Ovary (tissue), 9 donors: ENCODE results near the gene CCT7. TPM values are rescaled to one million over a fixed set of nuclear protein-coding genes. Genes with fewer than 3 reads are reported as not detected.
A peak's percentile ranks its signal among the peaks of the same experiment; 100 is the strongest.

Source experiments
- DNase-seq, 5 donors: peaks; one replicate each; pipeline ENCODE4 v3.0.0-alpha.2; 2019 to 2020
- H3K27ac ChIP-seq, 2 donors: fragments of 200-600 bp; one replicate each; pipeline versions ENCODE4 v1.5.1 to v1.8.0; 2019 to 2022
- H3K27me3 ChIP-seq: fragments of 200-600 bp; one replicate; pipeline ENCODE4 v1.8.0; 2022
- H3K36me3 ChIP-seq: fragments of 200-600 bp; sonication (generic); one replicate; pipeline ENCODE4 v1.5.1; 2019
- H3K4me1 ChIP-seq: one replicate; pipeline ENCODE4 v1.8.1; 2013; ENCODE audit warnings: mild to moderate bottlenecking, moderate library complexity; ENCODE audit not compliant: insufficient read depth
- H3K4me3 ChIP-seq: fragments of 200-600 bp; sonication (generic); one replicate; pipeline ENCODE4 v1.5.1; 2017
- H3K9me3 ChIP-seq, 2 donors: fragments of 200-600 bp in 1 of 2; sonication (generic) in 1 of 2; one replicate each; pipeline versions ENCODE4 v1.5.1 to v1.8.1; 2013 to 2019; ENCODE audit warnings: mild to moderate bottlenecking in 1 of 2, moderate library complexity in 1 of 2
- EP300 ChIP-seq: sonication (generic); formaldehyde crosslinking; IDR thresholded peaks from one replicate; pipeline ENCODE4 v1.6.1; 2017; ENCODE audit warnings: antibody characterized with exemption
- POLR2A ChIP-seq: fragments of 450-650 bp; IDR thresholded peaks from one replicate; pipeline ENCODE4 v1.6.1; 2017; ENCODE audit warnings: antibody characterized with exemption, mild to moderate bottlenecking, moderate library complexity
- WGBS, 3 donors: extraction: QIAGEN DNeasy Blood & Tissue Kit in 1 of 3; methylation state at CpG; one replicate each; pipeline versions ENCODE4 v1.1.5 to v1.1.7; 2013 to 2017; 5-methylcytosine and 5-hydroxymethylcytosine counted together
- intact Hi-C, 4 donors: fragments of 100-400 bp; cut with DNase I; formaldehyde crosslinking; loops; one replicate each; pipeline versions ENCODE4 v1.11.0 to v1.15.1; 2022 to 2023
- polyA plus RNA-seq, 2 donors: library from polyadenylated mRNA; stranded (reverse); fragments of 200-250 nt in 1 of 2; fragments of 350-450 nt in 1 of 2; fragmentation: Illumina TruSeq in 1 of 2; extraction: RNeasy Lipid Tissue Mini Kit (QIAGEN cat#74804) in 1 of 2; gene quantifications; one replicate each; pipeline ENCODE4 v1.2.3, GENCODE V29; 2013 to 2014
- total RNA-seq, 7 donors: library from RNA; depleted of rRNA in 2 of 7; stranded (reverse); fragments of >200 nt in 2 of 7; fragmentation: NEBNext Ultra II Directional in 3 of 7; extraction: Animal tissue kit (Norgen Biotek cat#: 25700) in 3 of 7; gene quantifications; one replicate each; pipeline versions ENCODE4 v1.1.0 to v1.2.4, GENCODE V29; 2016 to 2023
- TF ChIP-seq, protein P1 (sequence below), 3 donors: fragments of 450-650 bp in 2 of 3; fragments of 200-600 bp in 1 of 3; IDR thresholded peaks; one replicate each; pipeline versions ENCODE4 v1.5.1 to v1.8.0; 2016 to 2022; ENCODE audit warnings: antibody characterized with exemption in 3 of 3, mild to moderate bottlenecking in 1 of 3
- donor health status: DM: no; HTN: no; CAD: no; lungs with moderate emphysema.
- donor health status: DM: no; HTN: no; CAD: no.
- donor health status: Bipolar disorder and iron deficiency.
- donor health status: DM: yes; HTN: yes; CAD: no.
- donor health status: DM: no; HTN: no; CAD: no.
- donor health status: DM: yes; HTN: yes; CAD: no.

CCT7 gene
- total and polyA plus RNA-seq, 9 donors = 143 to 289 (median 220) TPM

DNA sequence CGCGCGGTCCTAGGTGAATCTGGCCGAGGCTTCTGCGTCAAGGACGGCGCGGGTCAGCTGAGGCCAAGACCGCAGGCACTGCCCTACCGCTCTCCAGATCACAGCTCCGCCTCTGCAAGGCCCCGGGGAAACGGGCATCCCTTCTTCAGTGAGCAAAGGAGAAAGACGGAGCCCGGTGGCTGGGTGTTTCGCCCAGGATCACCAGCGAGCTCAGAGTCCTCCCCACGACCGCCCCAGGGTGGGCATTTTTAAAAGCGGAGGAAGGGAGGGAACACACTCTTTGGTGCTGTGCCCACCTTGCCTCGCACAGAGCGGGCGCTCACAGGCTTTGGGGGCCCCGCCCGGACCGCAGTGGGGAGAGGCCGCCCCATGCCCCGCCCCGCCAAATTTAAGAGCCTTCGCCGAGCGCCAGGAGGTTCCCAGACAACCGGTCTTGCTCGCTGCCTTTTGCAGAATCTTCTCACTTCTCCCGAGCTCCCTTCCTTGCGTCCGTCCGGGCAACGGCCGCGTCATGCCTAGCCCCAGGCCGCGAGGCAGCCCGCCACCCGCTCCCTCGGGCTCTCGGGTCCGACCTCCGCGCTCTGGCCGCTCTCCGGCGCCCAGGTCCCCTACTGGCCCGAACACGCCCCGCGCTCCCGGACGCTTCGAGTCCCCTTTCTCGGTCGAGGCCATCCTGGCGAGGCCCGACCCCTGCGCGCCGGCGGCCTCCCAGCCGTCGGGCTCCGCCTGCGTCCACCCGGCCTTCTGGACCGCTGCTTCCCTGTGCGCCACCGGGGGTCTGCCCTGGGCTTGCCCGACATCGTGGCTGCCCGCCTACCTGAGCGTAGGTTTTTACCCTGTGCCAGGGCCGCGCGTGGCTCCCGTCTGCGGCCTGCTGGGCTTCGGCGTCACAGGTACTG is 31.7 kb upstream of the CCT7 start, which contains the start of gene NOTO:
Gene NOTO (plus strand): TSS at position 419 of the 899 bp plus-strand sequence. CDS start 93 bp downstream, at position 512.
- Histone ChIP-seq H3K9me3 (no peaks in the 10 kb centered on the region), H3K36me3 (no peaks in the 10 kb centered on the region), H3K4me1 (peaks cover 2% of the 10 kb centered on the region), H3K27me3 (peaks cover 8% of the 10 kb centered on the region), H3K27ac (no peak within 1 kb of the TSS), H3K4me3 (peak within 1 kb of the TSS; percentile 16)
- 1 to 3% (median 2%) methylated on average over 48 to 87 of the region's 87 CpGs for WGBS, 3 donors
- TF ChIP-seq POLR2A = no peak
- TF ChIP-seq, protein P1, sequence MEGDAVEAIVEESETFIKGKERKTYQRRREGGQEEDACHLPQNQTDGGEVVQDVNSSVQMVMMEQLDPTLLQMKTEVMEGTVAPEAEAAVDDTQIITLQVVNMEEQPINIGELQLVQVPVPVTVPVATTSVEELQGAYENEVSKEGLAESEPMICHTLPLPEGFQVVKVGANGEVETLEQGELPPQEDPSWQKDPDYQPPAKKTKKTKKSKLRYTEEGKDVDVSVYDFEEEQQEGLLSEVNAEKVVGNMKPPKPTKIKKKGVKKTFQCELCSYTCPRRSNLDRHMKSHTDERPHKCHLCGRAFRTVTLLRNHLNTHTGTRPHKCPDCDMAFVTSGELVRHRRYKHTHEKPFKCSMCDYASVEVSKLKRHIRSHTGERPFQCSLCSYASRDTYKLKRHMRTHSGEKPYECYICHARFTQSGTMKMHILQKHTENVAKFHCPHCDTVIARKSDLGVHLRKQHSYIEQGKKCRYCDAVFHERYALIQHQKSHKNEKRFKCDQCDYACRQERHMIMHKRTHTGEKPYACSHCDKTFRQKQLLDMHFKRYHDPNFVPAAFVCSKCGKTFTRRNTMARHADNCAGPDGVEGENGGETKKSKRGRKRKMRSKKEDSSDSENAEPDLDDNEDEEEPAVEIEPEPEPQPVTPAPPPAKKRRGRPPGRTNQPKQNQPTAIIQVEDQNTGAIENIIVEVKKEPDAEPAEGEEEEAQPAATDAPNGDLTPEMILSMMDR (IDR thresholded peaks at IDR 0.05) = no peak
- TF ChIP-seq EP300 = no peak
- DNase-seq = peak in 1 of 5 donors; percentile 43
- intact Hi-C loops = no loop called here

DNA sequence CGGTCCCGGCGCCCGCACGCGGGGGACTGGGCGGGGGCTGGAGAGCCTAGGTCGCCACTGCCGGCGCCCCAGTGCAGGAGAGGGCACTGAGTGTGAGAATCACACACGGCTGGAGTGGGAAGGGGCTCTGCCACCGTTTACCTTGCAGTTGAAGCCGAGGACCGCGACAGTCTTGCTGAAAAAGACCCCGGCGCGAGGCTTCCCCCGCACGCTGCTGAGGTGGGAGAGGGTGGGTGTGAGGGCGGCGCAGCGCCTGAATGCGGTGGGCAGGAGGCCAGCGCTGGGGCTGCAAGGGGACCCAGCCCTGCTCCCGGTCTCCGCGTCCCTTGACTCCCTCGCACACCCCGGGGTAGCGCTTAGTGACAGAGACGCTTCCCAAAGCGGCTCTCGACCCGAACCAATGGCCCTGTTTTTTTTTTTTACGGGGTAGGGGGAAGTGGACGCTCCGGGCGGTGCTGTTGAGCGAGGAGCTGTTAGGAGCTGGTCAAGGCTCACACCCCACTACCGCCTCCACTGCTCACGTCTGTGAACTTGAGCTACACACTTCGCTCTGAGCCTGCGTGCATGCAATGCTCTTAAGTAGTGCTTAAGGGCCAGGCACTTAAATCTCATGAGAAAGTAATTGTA is 30.9 kb upstream of the CCT7 start:
- Histone ChIP-seq H3K4me3 (no peak overlapping the region), H3K36me3 (no peaks in the 10 kb centered on the region), H3K27ac (no peak overlapping the region), H3K27me3 (peaks cover 8% of the 10 kb centered on the region), H3K9me3 (no peaks in the 10 kb centered on the region), H3K4me1 (peaks cover 2% of the 10 kb centered on the region)
- TF ChIP-seq POLR2A = no peak
- TF ChIP-seq, protein P1 (IDR thresholded peaks at IDR 0.05) = no peak
- no peak for TF ChIP-seq EP300
- intact Hi-C loops = no loop called here
- DNase-seq = no peak
- WGBS, 3 donors = 3 to 5% (median 4%) methylated on average over 34 to 44 of the region's 44 CpGs

DNA sequence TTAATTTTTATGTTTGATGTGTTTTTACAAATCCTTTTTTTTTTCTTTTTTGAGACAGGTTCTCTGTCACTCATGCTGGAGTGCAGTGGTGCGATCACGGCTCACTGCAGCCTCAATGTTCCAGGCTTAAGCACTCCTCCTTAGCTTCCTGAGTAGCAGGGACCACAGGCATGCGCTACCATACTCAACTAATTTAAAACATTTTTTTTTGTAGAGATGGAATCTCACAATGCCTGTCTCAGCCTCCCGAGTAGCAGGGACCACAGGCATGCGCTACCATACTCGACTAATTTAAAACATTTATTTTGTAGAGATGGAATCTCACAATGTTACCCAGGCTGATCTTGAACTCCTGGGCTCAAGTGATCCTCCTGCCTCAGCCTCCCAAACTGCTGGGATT is 28.5 kb upstream of the CCT7 start:
- intact Hi-C loops = no loop called here
- Histone ChIP-seq H3K27ac (no peak overlapping the region), H3K4me1 (peaks cover 2% of the 10 kb centered on the region), H3K4me3 (no peak overlapping the region), H3K9me3 (no peaks in the 10 kb centered on the region), H3K27me3 (peaks cover 8% of the 10 kb centered on the region), H3K36me3 (no peaks in the 10 kb centered on the region)
- TF ChIP-seq, protein P1 (IDR thresholded peaks at IDR 0.05) = no peak
- TF ChIP-seq EP300 = no peak
- TF ChIP-seq POLR2A = no peak
- WGBS, 3 donors = 81 to 88% (median 82%) methylated on average over 6 of the region's 6 CpGs
- no peak for DNase-seq

DNA sequence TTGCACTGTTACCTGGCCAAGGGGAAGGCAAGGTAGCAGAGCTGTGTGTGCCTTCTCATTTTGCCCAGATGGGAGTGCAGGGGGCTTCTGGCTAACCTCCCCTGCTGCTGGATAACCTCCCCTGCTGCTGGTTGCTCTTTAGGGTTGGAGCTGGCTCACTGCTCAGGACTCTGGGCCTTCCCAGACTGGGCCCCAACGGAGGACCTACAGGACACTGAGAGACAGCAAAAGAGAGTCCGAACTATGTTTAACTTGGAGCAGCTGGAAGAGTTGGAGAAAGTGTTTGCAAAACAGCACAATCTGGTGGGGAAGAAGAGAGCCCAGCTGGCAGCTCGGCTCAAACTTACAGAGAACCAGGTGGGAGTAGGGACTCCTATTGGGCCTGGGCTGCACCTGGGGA is 25.9 kb upstream of the CCT7 start:
- H3K4me1 ChIP-seq = no peaks in the 10 kb centered on the region
- TF ChIP-seq, protein P1 (IDR thresholded peaks at IDR 0.05) = no peak
- TF ChIP-seq POLR2A (no peak), EP300 (no peak)
- H3K36me3 ChIP-seq = no peaks in the 10 kb centered on the region
- no peak overlapping the region for H3K27ac ChIP-seq
- H3K9me3 ChIP-seq = no peaks in the 10 kb centered on the region
- intact Hi-C loops = no loop called here
- no peak for DNase-seq
- 34 to 39% (median 37%) methylated on average over 3 of the region's 3 CpGs for WGBS, 3 donors
- peaks cover 4% of the 10 kb centered on the region for H3K27me3 ChIP-seq
- H3K4me3 ChIP-seq = no peak overlapping the region
